H1 (cell line): ENCODE measurements around the gene C6orf62. TPM values are rescaled to one million over a fixed set of nuclear protein-coding genes. Genes with fewer than 3 reads are reported as not detected.

ENCODE experiments used
- CTCF ChIA-PET: fragments of 300-600 bp; sonication (Branson Sonifier 250); formaldehyde crosslinking; loops from one replicate; lab custom pipeline; 2021; ENCODE audit not compliant: partially characterized antibody; lab: Charles Lee
- POLR2A ChIA-PET: fragments of 300-600 bp; sonication (Branson Sonifier 250); formaldehyde crosslinking; loops from one replicate; lab custom pipeline; 2021; ENCODE audit warnings: inconsistent platforms; ENCODE audit not compliant: partially characterized antibody; lab: Charles Lee
- DNase-seq, 2 experiments: peaks; one replicate each; pipeline versions ENCODE4 v3.0.0 to v3.0.0-alpha.2; 2010 to 2022; ENCODE audit warnings: low spot score in 2 of 2, low read depth in 1 of 2, mixed read lengths in 1 of 2
- FAIRE-seq: peaks from 2 replicates; lab custom pipeline; 2011; peaks lifted over from hg19 to GRCh38; lab: Jason Lieb, UNC
- H2AFZ ChIP-seq: 2 replicates; pipeline ENCODE4 v1.8.1; 2012; ENCODE audit warnings: low read length, inconsistent platforms
- H2AK5ac ChIP-seq: 2 replicates; pipeline ENCODE4 v1.6.1; 2013; ENCODE audit warnings: low read depth, low read length
- H2BK120ac ChIP-seq: replicated peaks from 2 replicates; pipeline ENCODE3; 2013; ENCODE audit warnings: low read depth, low read length, inconsistent platforms
- H2BK12ac ChIP-seq: 2 replicates; pipeline ENCODE4 v1.6.1; 2013; ENCODE audit warnings: low read depth, low read length
- H2BK15ac ChIP-seq: 2 replicates; pipeline ENCODE4 v1.6.1; 2013; ENCODE audit warnings: low read length
- H2BK20ac ChIP-seq: 2 replicates; pipeline ENCODE4 v1.6.1; 2013; ENCODE audit warnings: low read length
- H2BK5ac ChIP-seq: 2 replicates; pipeline ENCODE4 v1.6.1; 2013; ENCODE audit warnings: low read depth, low read length
- H3K14ac ChIP-seq: 2 replicates; pipeline ENCODE4 v1.6.1; 2013; ENCODE audit warnings: inconsistent platforms; ENCODE audit not compliant: insufficient read length
- H3K18ac ChIP-seq: 2 replicates; pipeline ENCODE4 v1.6.1; 2013; ENCODE audit warnings: low read length; ENCODE audit errors: extremely low read depth
- H3K23ac ChIP-seq: 2 replicates; pipeline ENCODE4 v1.6.1; 2013; ENCODE audit warnings: inconsistent platforms; ENCODE audit not compliant: insufficient read length
- H3K23me2 ChIP-seq: 2 replicates; pipeline ENCODE4 v1.6.1; 2013; ENCODE audit warnings: low read depth, low read length
- H3K27ac ChIP-seq: 2 replicates; pipeline ENCODE4 v1.6.1; 2011; ENCODE audit warnings: low read depth, low read length, inconsistent platforms
- H3K27me3 ChIP-seq, 4 experiments: replicated peaks in 1 of 4; 1 replicate in 1 of 4; 2 replicates in 3 of 4; pipeline versions ENCODE4 v1.6.1 to v1.8.1; 2011 to 2013; ENCODE audit warnings: low read length in 3 of 4, mild to moderate bottlenecking in 3 of 4, inconsistent platforms in 2 of 4, mixed read lengths in 2 of 4, moderate library complexity in 1 of 4; ENCODE audit not compliant: control insufficient read depth in 3 of 4, insufficient read depth in 3 of 4; ENCODE audit errors: extremely low read depth in 1 of 4
- H3K36me3 ChIP-seq, 4 experiments: 2 replicates each; pipeline versions ENCODE4 v1.6.1 to v1.8.1; 2011 to 2013; ENCODE audit warnings: mild to moderate bottlenecking in 4 of 4, low read length in 3 of 4, moderate library complexity in 2 of 4, control low read depth in 1 of 4, inconsistent platforms in 1 of 4; ENCODE audit not compliant: insufficient read depth in 4 of 4, control insufficient read depth in 2 of 4
- H3K4ac ChIP-seq: replicated peaks from 2 replicates; pipeline ENCODE3; 2013; ENCODE audit warnings: low read length, low read depth, mixed read lengths, inconsistent platforms; ENCODE audit not compliant: insufficient read length
- H3K4me1 ChIP-seq, 4 experiments: replicated peaks in 1 of 4; 1 replicate in 1 of 4; 2 replicates in 3 of 4; pipeline versions ENCODE4 v1.6.1 to v1.8.1; 2011 to 2013; ENCODE audit warnings: low read length in 3 of 4, inconsistent platforms in 2 of 4, mixed read lengths in 1 of 4; ENCODE audit not compliant: insufficient read depth in 4 of 4, control insufficient read depth in 3 of 4
- H3K4me2 ChIP-seq, 2 experiments: 2 replicates each; pipeline versions ENCODE4 v1.6.1 to v1.8.1; 2011 to 2013; ENCODE audit warnings: low read depth in 2 of 2, low read length in 2 of 2, control low read depth in 1 of 2, inconsistent platforms in 1 of 2, mild to moderate bottlenecking in 1 of 2; ENCODE audit not compliant: insufficient read depth in 1 of 2
- H3K4me3 ChIP-seq, 4 experiments: fragments of 200-600, 300-600 bp in 1 of 4; sonication (generic), shearing (Covaris generic), sonication (Bioruptor Twin) in 1 of 4; 2 replicates each; pipeline versions ENCODE4 v1.5.1 to v1.8.1; 2011 to 2016; ENCODE audit warnings: low read length in 4 of 4, low read depth in 3 of 4, control low read depth in 2 of 4, inconsistent platforms in 2 of 4, mild to moderate bottlenecking in 2 of 4, mixed read lengths in 1 of 4, moderate library complexity in 1 of 4; ENCODE audit not compliant: insufficient read depth in 2 of 4; ENCODE audit errors: extremely low read depth in 1 of 4
- H3K56ac ChIP-seq: replicated peaks from 2 replicates; pipeline ENCODE3; 2013; ENCODE audit warnings: low read depth, mild to moderate bottlenecking, mixed read lengths, low read length, inconsistent platforms; ENCODE audit not compliant: insufficient read length
- H3K79me1 ChIP-seq: 2 replicates; pipeline ENCODE4 v1.6.1; 2013; ENCODE audit warnings: low read depth, low read length, control low read depth
- H3K79me2 ChIP-seq, 2 experiments: 2 replicates each; pipeline versions ENCODE4 v1.6.1 to v1.8.1; 2012 to 2013; ENCODE audit warnings: low read length in 2 of 2, mild to moderate bottlenecking in 2 of 2, inconsistent platforms in 1 of 2; ENCODE audit not compliant: insufficient read depth in 2 of 2, control insufficient read depth in 1 of 2
- H3K9ac ChIP-seq, 4 experiments: replicated peaks in 1 of 4; 1 replicate in 1 of 4; 2 replicates in 3 of 4; pipeline versions ENCODE4 v1.6.1 to v1.8.1; 2011 to 2013; ENCODE audit warnings: low read depth in 3 of 4, low read length in 3 of 4, control low read depth in 2 of 4, mild to moderate bottlenecking in 2 of 4, moderate library complexity in 2 of 4, inconsistent platforms in 1 of 4; ENCODE audit errors: extremely low read depth in 1 of 4
- H3K9me3 ChIP-seq, 2 experiments: 2 replicates each; pipeline versions ENCODE4 v1.6.1 to v1.8.1; 2012 to 2013; ENCODE audit warnings: mild to moderate bottlenecking in 2 of 2, moderate library complexity in 2 of 2, control low read depth in 1 of 2, inconsistent platforms in 1 of 2, low read depth in 1 of 2, low read length in 1 of 2, mixed read lengths in 1 of 2; ENCODE audit not compliant: insufficient read depth in 2 of 2
- H4K20me1 ChIP-seq, 2 experiments: replicated peaks in 1 of 2; 2 replicates each; pipeline versions ENCODE3 to v1.8.1; 2011 to 2013; ENCODE audit warnings: inconsistent platforms in 2 of 2, low read length in 2 of 2, mild to moderate bottlenecking in 1 of 2; ENCODE audit not compliant: insufficient read depth in 2 of 2, control insufficient read depth in 1 of 2
- H4K5ac ChIP-seq: 2 replicates; pipeline ENCODE4 v1.6.1; 2013; ENCODE audit warnings: low read length, low read depth, mixed read lengths, inconsistent platforms; ENCODE audit not compliant: insufficient read length
- H4K8ac ChIP-seq: 2 replicates; pipeline ENCODE4 v1.8.0; 2013; ENCODE audit warnings: mild to moderate bottlenecking, moderate library complexity, low read length, inconsistent platforms; ENCODE audit not compliant: insufficient read depth; ENCODE audit errors: extremely low read depth
- H4K91ac ChIP-seq: replicated peaks from 2 replicates; pipeline ENCODE3; 2013; ENCODE audit warnings: low read length, mixed read lengths, inconsistent platforms; ENCODE audit not compliant: insufficient read length
- JUND ChIP-seq: IDR thresholded peaks from 2 replicates; pipeline ENCODE4 v1.6.1; 2011; ENCODE audit warnings: mild to moderate bottlenecking, improper control_type of control experiment, low read length
- RBBP5 ChIP-seq: IDR thresholded peaks from 2 replicates; pipeline ENCODE4 v1.7.1; 2012; ENCODE audit warnings: low read depth, mild to moderate bottlenecking, inconsistent platforms, low read length, moderate library complexity, borderline replicate concordance
- SAP30 ChIP-seq: fragments of 300-600 bp; sonication (generic); IDR thresholded peaks from 2 replicates; pipeline ENCODE4 v1.7.1; 2012; ENCODE audit warnings: low read length, moderate library complexity, mild to moderate bottlenecking, inconsistent platforms; ENCODE audit not compliant: insufficient read depth, insufficient replicate concordance
- SIRT6 ChIP-seq: IDR thresholded peaks from one replicate; pipeline ENCODE4 v1.7.1; 2012; ENCODE audit warnings: low read length, inconsistent platforms
- WGBS, 2 experiments: shearing (Covaris generic) in 1 of 2; methylation state at CpG; one replicate each; pipeline versions ENCODE4 v1.1.6 to v1.1.7; 2013 to 2015; ENCODE audit warnings: low lambda C conversion rate in 2 of 2, mixed read lengths in 2 of 2, inconsistent platforms in 1 of 2, low coverage in 1 of 2, missing lambda C conversion rate in 1 of 2; ENCODE audit not compliant: insufficient replicate concordance in 2 of 2, insufficient coverage in 1 of 2, insufficient read length in 1 of 2; ENCODE audit errors: extremely low coverage in 1 of 2, missing lambda C conversion rate in 1 of 2; 5-methylcytosine and 5-hydroxymethylcytosine counted together
- polyA plus RNA-seq, 7 experiments: library from polyadenylated mRNA; depleted of rRNA in 3 of 7; stranded (reverse) in 5 of 7; unstranded in 2 of 7; fragments of >200 nt in 5 of 7; fragments of 200-250 nt in 2 of 7; gene quantifications; 1 replicate in 5 of 7; 2 replicates in 1 of 7; 4 replicates in 1 of 7; pipeline versions ENCODE4 v1.2.1 to v1.2.3, GENCODE V29; 2011 to 2013; ENCODE audit warnings: missing spikeins in 2 of 7, mixed read lengths in 2 of 7
- total RNA-seq: library from RNA; stranded (reverse); fragmentation: NEBNext Ultra II Directional; extraction: Animal tissue kit (Norgen Biotek cat#: 25700); gene quantifications from 2 replicates; pipeline ENCODE4 v1.2.1, GENCODE V29; 2021

C6orf62 gene
- total and polyA plus RNA-seq, 2 of the 8 experiments (the other 6 are each of a cell fraction or from before 2014, with no cell fraction given) = 25.6 to 101 TPM

DNA sequence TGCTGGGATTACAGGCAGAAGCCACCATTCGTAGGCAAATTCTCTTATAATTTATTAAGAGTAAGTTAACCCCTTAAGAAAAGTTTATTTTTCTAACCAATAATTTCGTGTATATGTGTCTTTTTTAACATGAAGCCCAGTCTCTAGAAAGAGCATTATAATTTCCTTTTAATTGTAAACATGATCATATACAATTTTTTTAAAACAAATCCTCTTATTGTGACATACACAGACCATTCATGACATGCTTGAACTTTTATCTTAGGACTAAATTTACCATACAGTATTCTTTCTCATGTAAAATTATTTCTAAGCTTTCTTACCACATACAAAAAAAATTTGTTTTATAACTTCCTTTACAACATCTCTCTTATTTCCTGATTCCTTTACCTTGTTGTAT, 45.3 kb downstream of the C6orf62 start:
- Histone ChIP-seq H3K27me3 (no peaks in the 10 kb centered on the region), H4K20me1 (no peaks in the 10 kb centered on the region), H3K4me2 (no peak overlapping the region), H4K5ac (no peak overlapping the region), H2BK12ac (no peak overlapping the region), H4K8ac (no peak overlapping the region), H2AK5ac (no peak overlapping the region), H3K36me3 (peaks cover 0 to 29% (median 11%) of the 10 kb centered on the region in 4 experiments; a peak in 3 of 8 replicates), H3K9me3 (peaks cover 27 to 37% of the 10 kb centered on the region in 2 experiments), H2AFZ (no peak overlapping the region), H3K9ac (no peak overlapping the region), H3K4ac (no peak overlapping the region), H3K4me3 (no peak overlapping the region), H3K79me1 (no peaks in the 10 kb centered on the region), H3K18ac (no peak overlapping the region), H2BK20ac (no peak overlapping the region), H3K56ac (no peak overlapping the region), H4K91ac (no peak overlapping the region), H2BK5ac (no peak overlapping the region), H3K79me2 (no peaks in the 10 kb centered on the region; a peak in 1 of 4 replicates), H2BK15ac (no peak overlapping the region), H3K27ac (no peak overlapping the region), H3K4me1 (no peaks in the 10 kb centered on the region), H2BK120ac (no peak overlapping the region), H3K14ac (no peak overlapping the region), H3K23me2 (no peaks in the 10 kb centered on the region), H3K23ac (no peak overlapping the region)
- POLR2A ChIA-PET = interaction anchor here (1.4 kb wide), 1 partner anchor 10 kb away, joined by 6 read pairs; no protein-coding TSS in a partner anchor
- TF ChIP-seq SAP30 = no peak
- no peak for TF ChIP-seq SIRT6
- no peak for TF ChIP-seq RBBP5
- TF ChIP-seq JUND = no peak
- DNase-seq (no peak), FAIRE-seq (no peak)
- CTCF ChIA-PET = no interaction called here
- WGBS, 2 experiments = 82% methylated on average over 2 of the region's 2 CpGs; no CpG with 5 or more reads in 1 of the 2 experiments
